H1 (cell line): ENCODE measurements around the gene ZDHHC11B. TPM values are rescaled to one million over a fixed set of nuclear protein-coding genes. Genes with fewer than 3 reads are reported as not detected.
"Not testable (repeated sequence)": the region's sequence is repeated elsewhere in the genome, so short reads cannot be mapped to it uniquely, and the experiment has no call there.

Experiments
- CTCF ChIA-PET: fragments of 300-600 bp; sonication (Branson Sonifier 250); formaldehyde crosslinking; loops from one replicate; lab custom pipeline; 2021; ENCODE audit not compliant: partially characterized antibody; lab: Charles Lee
- POLR2A ChIA-PET: fragments of 300-600 bp; sonication (Branson Sonifier 250); formaldehyde crosslinking; loops from one replicate; lab custom pipeline; 2021; ENCODE audit warnings: inconsistent platforms; ENCODE audit not compliant: partially characterized antibody; lab: Charles Lee
- DNase-seq, 2 experiments: peaks; one replicate each; pipeline versions ENCODE4 v3.0.0 to v3.0.0-alpha.2; 2010 to 2022; ENCODE audit warnings: low spot score in 2 of 2, low read depth in 1 of 2, mixed read lengths in 1 of 2
- FAIRE-seq: peaks from 2 replicates; lab custom pipeline; 2011; peaks lifted over from hg19 to GRCh38; lab: Jason Lieb, UNC
- H2AFZ ChIP-seq: 2 replicates; pipeline ENCODE4 v1.8.1; 2012; ENCODE audit warnings: low read length, inconsistent platforms
- H2AK5ac ChIP-seq: 2 replicates; pipeline ENCODE4 v1.6.1; 2013; ENCODE audit warnings: low read depth, low read length
- H2BK120ac ChIP-seq: replicated peaks from 2 replicates; pipeline ENCODE3; 2013; ENCODE audit warnings: low read depth, low read length, inconsistent platforms
- H2BK12ac ChIP-seq: 2 replicates; pipeline ENCODE4 v1.6.1; 2013; ENCODE audit warnings: low read depth, low read length
- H2BK15ac ChIP-seq: 2 replicates; pipeline ENCODE4 v1.6.1; 2013; ENCODE audit warnings: low read length
- H2BK20ac ChIP-seq: 2 replicates; pipeline ENCODE4 v1.6.1; 2013; ENCODE audit warnings: low read length
- H2BK5ac ChIP-seq: 2 replicates; pipeline ENCODE4 v1.6.1; 2013; ENCODE audit warnings: low read depth, low read length
- H3K14ac ChIP-seq: 2 replicates; pipeline ENCODE4 v1.6.1; 2013; ENCODE audit warnings: inconsistent platforms; ENCODE audit not compliant: insufficient read length
- H3K18ac ChIP-seq: 2 replicates; pipeline ENCODE4 v1.6.1; 2013; ENCODE audit warnings: low read length; ENCODE audit errors: extremely low read depth
- H3K23ac ChIP-seq: 2 replicates; pipeline ENCODE4 v1.6.1; 2013; ENCODE audit warnings: inconsistent platforms; ENCODE audit not compliant: insufficient read length
- H3K23me2 ChIP-seq: 2 replicates; pipeline ENCODE4 v1.6.1; 2013; ENCODE audit warnings: low read depth, low read length
- H3K27ac ChIP-seq: 2 replicates; pipeline ENCODE4 v1.6.1; 2011; ENCODE audit warnings: low read depth, low read length, inconsistent platforms
- H3K27me3 ChIP-seq, 4 experiments: replicated peaks in 1 of 4; 1 replicate in 1 of 4; 2 replicates in 3 of 4; pipeline versions ENCODE4 v1.6.1 to v1.8.1; 2011 to 2013; ENCODE audit warnings: low read length in 3 of 4, mild to moderate bottlenecking in 3 of 4, inconsistent platforms in 2 of 4, mixed read lengths in 2 of 4, moderate library complexity in 1 of 4; ENCODE audit not compliant: control insufficient read depth in 3 of 4, insufficient read depth in 3 of 4; ENCODE audit errors: extremely low read depth in 1 of 4
- H3K36me3 ChIP-seq, 4 experiments: 2 replicates each; pipeline versions ENCODE4 v1.6.1 to v1.8.1; 2011 to 2013; ENCODE audit warnings: mild to moderate bottlenecking in 4 of 4, low read length in 3 of 4, moderate library complexity in 2 of 4, control low read depth in 1 of 4, inconsistent platforms in 1 of 4; ENCODE audit not compliant: insufficient read depth in 4 of 4, control insufficient read depth in 2 of 4
- H3K4ac ChIP-seq: replicated peaks from 2 replicates; pipeline ENCODE3; 2013; ENCODE audit warnings: low read length, low read depth, mixed read lengths, inconsistent platforms; ENCODE audit not compliant: insufficient read length
- H3K4me1 ChIP-seq, 4 experiments: replicated peaks in 1 of 4; 1 replicate in 1 of 4; 2 replicates in 3 of 4; pipeline versions ENCODE4 v1.6.1 to v1.8.1; 2011 to 2013; ENCODE audit warnings: low read length in 3 of 4, inconsistent platforms in 2 of 4, mixed read lengths in 1 of 4; ENCODE audit not compliant: insufficient read depth in 4 of 4, control insufficient read depth in 3 of 4
- H3K4me2 ChIP-seq, 2 experiments: 2 replicates each; pipeline versions ENCODE4 v1.6.1 to v1.8.1; 2011 to 2013; ENCODE audit warnings: low read depth in 2 of 2, low read length in 2 of 2, control low read depth in 1 of 2, inconsistent platforms in 1 of 2, mild to moderate bottlenecking in 1 of 2; ENCODE audit not compliant: insufficient read depth in 1 of 2
- H3K4me3 ChIP-seq, 4 experiments: fragments of 200-600, 300-600 bp in 1 of 4; sonication (generic), shearing (Covaris generic), sonication (Bioruptor Twin) in 1 of 4; 2 replicates each; pipeline versions ENCODE4 v1.5.1 to v1.8.1; 2011 to 2016; ENCODE audit warnings: low read length in 4 of 4, low read depth in 3 of 4, control low read depth in 2 of 4, inconsistent platforms in 2 of 4, mild to moderate bottlenecking in 2 of 4, mixed read lengths in 1 of 4, moderate library complexity in 1 of 4; ENCODE audit not compliant: insufficient read depth in 2 of 4; ENCODE audit errors: extremely low read depth in 1 of 4
- H3K56ac ChIP-seq: replicated peaks from 2 replicates; pipeline ENCODE3; 2013; ENCODE audit warnings: low read depth, mild to moderate bottlenecking, mixed read lengths, low read length, inconsistent platforms; ENCODE audit not compliant: insufficient read length
- H3K79me1 ChIP-seq: 2 replicates; pipeline ENCODE4 v1.6.1; 2013; ENCODE audit warnings: low read depth, low read length, control low read depth
- H3K79me2 ChIP-seq, 2 experiments: 2 replicates each; pipeline versions ENCODE4 v1.6.1 to v1.8.1; 2012 to 2013; ENCODE audit warnings: low read length in 2 of 2, mild to moderate bottlenecking in 2 of 2, inconsistent platforms in 1 of 2; ENCODE audit not compliant: insufficient read depth in 2 of 2, control insufficient read depth in 1 of 2
- H3K9ac ChIP-seq, 4 experiments: replicated peaks in 1 of 4; 1 replicate in 1 of 4; 2 replicates in 3 of 4; pipeline versions ENCODE4 v1.6.1 to v1.8.1; 2011 to 2013; ENCODE audit warnings: low read depth in 3 of 4, low read length in 3 of 4, control low read depth in 2 of 4, mild to moderate bottlenecking in 2 of 4, moderate library complexity in 2 of 4, inconsistent platforms in 1 of 4; ENCODE audit errors: extremely low read depth in 1 of 4
- H3K9me3 ChIP-seq, 2 experiments: 2 replicates each; pipeline versions ENCODE4 v1.6.1 to v1.8.1; 2012 to 2013; ENCODE audit warnings: mild to moderate bottlenecking in 2 of 2, moderate library complexity in 2 of 2, control low read depth in 1 of 2, inconsistent platforms in 1 of 2, low read depth in 1 of 2, low read length in 1 of 2, mixed read lengths in 1 of 2; ENCODE audit not compliant: insufficient read depth in 2 of 2
- H4K20me1 ChIP-seq, 2 experiments: replicated peaks in 1 of 2; 2 replicates each; pipeline versions ENCODE3 to v1.8.1; 2011 to 2013; ENCODE audit warnings: inconsistent platforms in 2 of 2, low read length in 2 of 2, mild to moderate bottlenecking in 1 of 2; ENCODE audit not compliant: insufficient read depth in 2 of 2, control insufficient read depth in 1 of 2
- H4K5ac ChIP-seq: 2 replicates; pipeline ENCODE4 v1.6.1; 2013; ENCODE audit warnings: low read length, low read depth, mixed read lengths, inconsistent platforms; ENCODE audit not compliant: insufficient read length
- H4K8ac ChIP-seq: 2 replicates; pipeline ENCODE4 v1.8.0; 2013; ENCODE audit warnings: mild to moderate bottlenecking, moderate library complexity, low read length, inconsistent platforms; ENCODE audit not compliant: insufficient read depth; ENCODE audit errors: extremely low read depth
- H4K91ac ChIP-seq: replicated peaks from 2 replicates; pipeline ENCODE3; 2013; ENCODE audit warnings: low read length, mixed read lengths, inconsistent platforms; ENCODE audit not compliant: insufficient read length
- WGBS, 2 experiments: shearing (Covaris generic) in 1 of 2; methylation state at CpG; one replicate each; pipeline versions ENCODE4 v1.1.6 to v1.1.7; 2013 to 2015; ENCODE audit warnings: low lambda C conversion rate in 2 of 2, mixed read lengths in 2 of 2, inconsistent platforms in 1 of 2, low coverage in 1 of 2, missing lambda C conversion rate in 1 of 2; ENCODE audit not compliant: insufficient replicate concordance in 2 of 2, insufficient coverage in 1 of 2, insufficient read length in 1 of 2; ENCODE audit errors: extremely low coverage in 1 of 2, missing lambda C conversion rate in 1 of 2; 5-methylcytosine and 5-hydroxymethylcytosine counted together
- polyA plus RNA-seq, 7 experiments: library from polyadenylated mRNA; depleted of rRNA in 3 of 7; stranded (reverse) in 5 of 7; unstranded in 2 of 7; fragments of >200 nt in 5 of 7; fragments of 200-250 nt in 2 of 7; gene quantifications; 1 replicate in 5 of 7; 2 replicates in 1 of 7; 4 replicates in 1 of 7; pipeline versions ENCODE4 v1.2.1 to v1.2.3, GENCODE V29; 2011 to 2013; ENCODE audit warnings: missing spikeins in 2 of 7, mixed read lengths in 2 of 7
- total RNA-seq: library from RNA; stranded (reverse); fragmentation: NEBNext Ultra II Directional; extraction: Animal tissue kit (Norgen Biotek cat#: 25700); gene quantifications from 2 replicates; pipeline ENCODE4 v1.2.1, GENCODE V29; 2021

ZDHHC11B gene
- total and polyA plus RNA-seq, 2 of the 8 experiments (the other 6 are each of a cell fraction or from before 2014, with no cell fraction given): 0.29 to 2.5 TPM

DNA sequence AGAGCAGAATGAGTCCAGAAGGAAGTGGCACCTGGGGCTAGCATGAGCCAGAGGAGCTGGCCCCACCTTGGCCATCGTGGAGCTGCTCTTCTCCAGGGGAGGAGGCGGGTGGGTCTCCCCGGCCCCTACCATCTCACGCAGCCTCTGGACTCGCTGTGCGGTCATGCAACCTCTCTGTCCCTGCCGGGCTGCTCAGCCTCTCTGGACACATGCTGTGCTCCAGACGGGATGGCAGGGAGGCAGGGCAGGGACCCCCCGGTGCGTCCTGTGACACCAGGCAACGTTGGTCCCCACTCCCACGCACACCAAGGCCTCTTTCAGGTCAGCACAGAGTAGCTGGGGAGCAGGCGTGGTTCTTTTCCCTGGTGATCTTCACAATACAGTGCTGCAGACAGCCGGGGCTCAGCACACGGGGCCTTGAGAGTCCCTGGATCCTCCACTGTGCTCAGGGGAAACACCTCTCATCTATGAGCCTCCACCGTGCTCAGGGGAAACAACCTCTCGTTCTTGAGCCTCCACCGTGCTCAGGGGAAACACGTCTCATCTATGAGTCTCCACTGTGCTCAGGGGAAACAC is 30.9 kb downstream of the ZDHHC11B start:
- H3K36me3 ChIP-seq, H3K18ac ChIP-seq, H4K91ac ChIP-seq, H2BK20ac ChIP-seq, H3K23ac ChIP-seq, H3K79me1 ChIP-seq, H3K27me3 ChIP-seq, H3K14ac ChIP-seq, H3K56ac ChIP-seq, H3K9ac ChIP-seq, H2BK15ac ChIP-seq, H3K4me1 ChIP-seq, H3K4me3 ChIP-seq, H2AK5ac ChIP-seq, H3K23me2 ChIP-seq, H4K8ac ChIP-seq, CTCF ChIA-PET, H3K9me3 ChIP-seq, DNase-seq, H3K4ac ChIP-seq, H4K5ac ChIP-seq, H2BK5ac ChIP-seq, H3K4me2 ChIP-seq, H4K20me1 ChIP-seq, H3K79me2 ChIP-seq, POLR2A ChIA-PET, H3K27ac ChIP-seq, FAIRE-seq, H2BK120ac ChIP-seq, H2AFZ ChIP-seq: not testable (repeated sequence)
- 0 out of 2 replicates have a peak overlapping the region, but pooled peaks have one; percentile 19 for H2BK12ac ChIP-seq
- WGBS, 2 experiments: 88% methylated on average over 16 of the region's 19 CpGs; no CpG with 5 or more reads in 1 of the 2 experiments

DNA sequence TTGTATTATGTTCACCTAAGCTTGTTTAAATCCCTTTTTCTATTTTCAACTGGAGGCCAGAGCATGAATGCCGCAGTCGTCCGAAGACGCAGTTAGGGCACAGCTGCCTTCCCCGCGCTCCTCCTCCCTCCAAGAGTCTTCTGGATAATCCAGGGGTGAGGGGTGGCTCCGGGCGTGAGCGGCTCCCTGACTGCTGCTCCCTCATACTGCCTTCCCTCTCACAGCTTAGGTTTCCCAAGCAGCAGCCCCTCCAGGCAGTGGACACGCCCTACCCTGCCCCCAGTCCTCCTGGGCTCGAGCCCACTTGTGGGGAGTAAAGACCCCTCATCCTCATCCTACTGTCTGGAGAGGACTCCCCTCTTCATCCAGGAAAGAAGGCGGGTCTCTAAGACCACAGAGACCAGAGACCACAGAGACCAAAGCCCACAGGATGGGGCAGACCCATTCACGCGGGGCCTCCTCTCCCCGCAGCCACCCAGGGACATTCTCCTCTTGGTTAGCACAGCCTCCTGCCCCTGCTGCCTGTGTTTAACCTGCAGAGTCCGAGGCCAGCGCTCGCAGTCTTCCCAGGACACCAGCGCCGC is 31.9 kb downstream of the ZDHHC11B start:
- H2BK120ac ChIP-seq, H3K9ac ChIP-seq, H3K4me1 ChIP-seq, FAIRE-seq, H3K14ac ChIP-seq, H4K91ac ChIP-seq, H3K36me3 ChIP-seq, DNase-seq, POLR2A ChIA-PET, H3K18ac ChIP-seq, H3K4ac ChIP-seq, H3K27ac ChIP-seq, H3K23me2 ChIP-seq, H2BK20ac ChIP-seq, H3K27me3 ChIP-seq, H3K79me1 ChIP-seq, H3K4me3 ChIP-seq, H3K79me2 ChIP-seq, H2AFZ ChIP-seq, H4K5ac ChIP-seq, H4K20me1 ChIP-seq, H4K8ac ChIP-seq, H2BK15ac ChIP-seq, H3K56ac ChIP-seq, H3K23ac ChIP-seq, H3K9me3 ChIP-seq, H2AK5ac ChIP-seq, H2BK5ac ChIP-seq, H3K4me2 ChIP-seq, CTCF ChIA-PET, H2BK12ac ChIP-seq: not testable (repeated sequence)
- WGBS, 2 experiments: 68% methylated on average over 7 of the region's 20 CpGs; no CpG with 5 or more reads in 1 of the 2 experiments
